Measurements from ENCODE around the gene PDE1C.

DNA sequence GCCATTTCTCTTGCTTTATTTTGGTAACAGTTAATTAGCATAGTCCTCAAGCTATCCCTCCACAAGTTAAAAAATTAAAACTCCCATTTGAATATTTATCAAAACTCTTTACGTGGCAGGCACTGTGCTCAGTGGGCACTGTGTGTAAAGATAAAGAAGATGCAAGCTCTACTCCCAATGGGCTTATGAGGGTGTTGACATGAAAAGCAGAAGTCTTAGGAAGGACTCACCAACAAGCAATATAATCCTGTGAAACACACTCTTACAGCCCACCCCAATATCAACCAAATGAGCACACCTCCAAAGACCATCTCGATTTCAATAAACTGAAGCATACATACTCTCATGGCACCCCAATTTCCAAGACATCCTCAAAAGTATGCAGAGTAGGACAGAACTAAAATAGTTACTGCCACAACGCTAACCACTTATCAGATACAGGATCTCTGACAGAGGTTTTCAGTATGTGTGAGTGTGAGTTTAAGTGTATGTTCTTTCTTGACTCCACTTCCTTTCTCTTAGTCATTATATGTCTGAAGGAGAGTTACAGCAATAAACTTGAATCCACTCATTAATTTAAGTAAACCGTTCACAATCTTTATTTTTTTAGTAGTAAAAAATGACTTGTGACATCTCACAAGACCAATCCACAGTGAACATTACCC lies 120.0 kb downstream of the PDE1C start:
- TF ChIP-seq, protein P1, sequence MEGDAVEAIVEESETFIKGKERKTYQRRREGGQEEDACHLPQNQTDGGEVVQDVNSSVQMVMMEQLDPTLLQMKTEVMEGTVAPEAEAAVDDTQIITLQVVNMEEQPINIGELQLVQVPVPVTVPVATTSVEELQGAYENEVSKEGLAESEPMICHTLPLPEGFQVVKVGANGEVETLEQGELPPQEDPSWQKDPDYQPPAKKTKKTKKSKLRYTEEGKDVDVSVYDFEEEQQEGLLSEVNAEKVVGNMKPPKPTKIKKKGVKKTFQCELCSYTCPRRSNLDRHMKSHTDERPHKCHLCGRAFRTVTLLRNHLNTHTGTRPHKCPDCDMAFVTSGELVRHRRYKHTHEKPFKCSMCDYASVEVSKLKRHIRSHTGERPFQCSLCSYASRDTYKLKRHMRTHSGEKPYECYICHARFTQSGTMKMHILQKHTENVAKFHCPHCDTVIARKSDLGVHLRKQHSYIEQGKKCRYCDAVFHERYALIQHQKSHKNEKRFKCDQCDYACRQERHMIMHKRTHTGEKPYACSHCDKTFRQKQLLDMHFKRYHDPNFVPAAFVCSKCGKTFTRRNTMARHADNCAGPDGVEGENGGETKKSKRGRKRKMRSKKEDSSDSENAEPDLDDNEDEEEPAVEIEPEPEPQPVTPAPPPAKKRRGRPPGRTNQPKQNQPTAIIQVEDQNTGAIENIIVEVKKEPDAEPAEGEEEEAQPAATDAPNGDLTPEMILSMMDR (IDR thresholded peaks at IDR 0.05): no peak
- TF ChIP-seq EP300 (IDR thresholded peaks at IDR 0.05): no peak

Measured in ovary (tissue), 3 donors.